T-helper 2 cell (primary cell): ENCODE results near the gene ATXN7L1.

Experiments
- DNase-seq, 5 experiments: peaks; one replicate each; pipeline versions ENCODE4 v3.0.0 to v3.0.0-alpha.2; 2012 to 2022

The ATXN7L1 gene

GRCh38 chr7:105775580-105775979 is 100.8 kb downstream of the ATXN7L1 start:
- DNase-seq, result no peak

GRCh38 chr7:105773030-105773460 is 103.4 kb downstream of the ATXN7L1 start:
- no peak for DNase-seq

GRCh38 chr7:105769901-105770628 is 106.3 kb downstream of the ATXN7L1 start:
- peak in 1 of 5 experiments; percentile 72 for DNase-seq

GRCh38 chr7:105768898-105769507 is 107.4 kb downstream of the ATXN7L1 start:
- DNase-seq, result peak in 1 of 5 experiments; percentile 49

GRCh38 chr7:105768117-105768516 is 108.3 kb downstream of the ATXN7L1 start:
- DNase-seq, result no peak

GRCh38 chr7:105766421-105767073 is 109.9 kb downstream of the ATXN7L1 start:
- DNase-seq, result peak in 2 of 5 experiments; percentile 8 to 88

- no peak for DNase-seq
These were observed 110.6 kb downstream of the ATXN7L1 start for GRCh38 chr7:105765846-105766245.

- no peak for DNase-seq
These were observed 111.9 kb downstream of the ATXN7L1 start for GRCh38 chr7:105764506-105764905.

GRCh38 chr7:105760551-105761447 is 115.6 kb downstream of the ATXN7L1 start:
- DNase-seq, result peak in 3 of 5 experiments; percentile 18 to 89 (median 21)

GRCh38 chr7:105759670-105760550 is 116.5 kb downstream of the ATXN7L1 start:
- peak in 2 of 5 experiments; percentile 9 to 29 for DNase-seq

GRCh38 chr7:105756367-105756766 is 120.0 kb downstream of the ATXN7L1 start:
- DNase-seq, result no peak

- DNase-seq, result no peak
These were observed 123.6 kb downstream of the ATXN7L1 start for GRCh38 chr7:105752671-105753275.

GRCh38 chr7:105751054-105751453 is 125.3 kb downstream of the ATXN7L1 start:
- no peak for DNase-seq

GRCh38 chr7:105748701-105749100 is 127.7 kb downstream of the ATXN7L1 start:
- no peak for DNase-seq

- no peak for DNase-seq
These were observed 130.6 kb downstream of the ATXN7L1 start for GRCh38 chr7:105745681-105746330.

- DNase-seq, result no peak
These were observed 132.1 kb downstream of the ATXN7L1 start for GRCh38 chr7:105744258-105744657.

- DNase-seq, result peak in 1 of 5 experiments; percentile 85
These were observed 132.9 kb downstream of the ATXN7L1 start for GRCh38 chr7:105743351-105744090.

- no peak for DNase-seq
These were observed 133.6 kb downstream of the ATXN7L1 start for GRCh38 chr7:105742787-105743186.

- DNase-seq, result peak in 1 of 5 experiments; percentile 90
These were observed 134.4 kb downstream of the ATXN7L1 start for GRCh38 chr7:105741982-105742381.

- DNase-seq, result peak in 1 of 5 experiments; percentile 26
These were observed 138.3 kb downstream of the ATXN7L1 start for GRCh38 chr7:105738133-105738532.
